Nephron (organoid): ENCODE results near the gene PPIH.
"Not testable (repeated sequence)": the region's sequence is repeated elsewhere in the genome, so short reads cannot be mapped to it uniquely, and the experiment has no call there.

Experiments
- H3K27ac Mint-ChIP-seq, 3 experiments: 2 replicates each; pipeline ENCODE4 v1.8.0; 2020; ENCODE audit warnings: mixed read lengths in 3 of 3, mild to moderate bottlenecking in 2 of 3, moderate library complexity in 1 of 3
- H3K27me3 Mint-ChIP-seq: 2 replicates; pipeline ENCODE4 v1.8.0; 2021; ENCODE audit warnings: low read depth, mild to moderate bottlenecking, moderate library complexity, mixed read lengths
- H3K36me3 Mint-ChIP-seq: 2 replicates; pipeline ENCODE4 v1.8.0; 2020; ENCODE audit warnings: low read depth, mixed read lengths
- H3K4me1 Mint-ChIP-seq: 2 replicates; pipeline ENCODE4 v1.8.0; 2020; ENCODE audit warnings: mixed read lengths
- H3K4me3 Mint-ChIP-seq, 3 experiments: 2 replicates each; pipeline ENCODE4 v1.8.0; 2020; ENCODE audit warnings: mild to moderate bottlenecking in 3 of 3, mixed read lengths in 3 of 3, moderate library complexity in 2 of 3
- H3K9me3 Mint-ChIP-seq: 2 replicates; pipeline ENCODE4 v1.8.0; 2020; ENCODE audit warnings: mixed read lengths
- TF ChIP-seq, protein P1 (sequence below), 3 experiments: fragments of 200-600 bp; sonication (generic); IDR thresholded peaks; one replicate each; pipeline ENCODE4 v1.5.0; 2021; ENCODE audit warnings: antibody characterized with exemption in 3 of 3; ENCODE audit not compliant: unreplicated experiment in 3 of 3

PPIH gene

DNA sequence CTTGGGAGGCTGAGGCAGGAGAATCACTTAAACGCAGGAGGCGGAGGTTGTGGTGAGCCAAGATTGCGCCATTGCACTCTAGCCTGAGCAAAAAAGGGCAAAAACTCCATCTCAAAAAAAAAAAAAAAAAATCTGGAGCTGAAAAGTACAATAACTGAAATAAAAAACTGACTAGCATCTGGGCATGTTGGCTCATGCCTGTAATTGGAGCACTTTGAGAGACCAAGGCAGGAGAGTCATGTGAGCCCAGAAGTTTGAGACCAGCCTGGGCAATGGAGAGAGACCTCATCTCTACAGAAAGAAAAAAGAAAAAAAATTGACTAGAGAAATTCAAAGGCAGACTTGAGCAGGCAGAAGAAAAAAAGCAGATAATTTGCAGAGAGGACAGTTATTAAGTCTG lies 63.7 kb downstream of the PPIH start:
- Mint-ChIP-seq H3K27me3 (peaks cover 4% of the 10 kb centered on the region), H3K4me3 (no peak overlapping the region), H3K36me3 (peaks cover 27% of the 10 kb centered on the region), H3K27ac (no peak overlapping the region), H3K9me3 (peaks cover 6% of the 10 kb centered on the region), H3K4me1 (no peaks in the 10 kb centered on the region)
- TF ChIP-seq, protein P1, sequence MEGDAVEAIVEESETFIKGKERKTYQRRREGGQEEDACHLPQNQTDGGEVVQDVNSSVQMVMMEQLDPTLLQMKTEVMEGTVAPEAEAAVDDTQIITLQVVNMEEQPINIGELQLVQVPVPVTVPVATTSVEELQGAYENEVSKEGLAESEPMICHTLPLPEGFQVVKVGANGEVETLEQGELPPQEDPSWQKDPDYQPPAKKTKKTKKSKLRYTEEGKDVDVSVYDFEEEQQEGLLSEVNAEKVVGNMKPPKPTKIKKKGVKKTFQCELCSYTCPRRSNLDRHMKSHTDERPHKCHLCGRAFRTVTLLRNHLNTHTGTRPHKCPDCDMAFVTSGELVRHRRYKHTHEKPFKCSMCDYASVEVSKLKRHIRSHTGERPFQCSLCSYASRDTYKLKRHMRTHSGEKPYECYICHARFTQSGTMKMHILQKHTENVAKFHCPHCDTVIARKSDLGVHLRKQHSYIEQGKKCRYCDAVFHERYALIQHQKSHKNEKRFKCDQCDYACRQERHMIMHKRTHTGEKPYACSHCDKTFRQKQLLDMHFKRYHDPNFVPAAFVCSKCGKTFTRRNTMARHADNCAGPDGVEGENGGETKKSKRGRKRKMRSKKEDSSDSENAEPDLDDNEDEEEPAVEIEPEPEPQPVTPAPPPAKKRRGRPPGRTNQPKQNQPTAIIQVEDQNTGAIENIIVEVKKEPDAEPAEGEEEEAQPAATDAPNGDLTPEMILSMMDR (IDR thresholded peaks at IDR 0.05; ENCODE audit: unreplicated experiment in 3 of 3) = no peak

DNA sequence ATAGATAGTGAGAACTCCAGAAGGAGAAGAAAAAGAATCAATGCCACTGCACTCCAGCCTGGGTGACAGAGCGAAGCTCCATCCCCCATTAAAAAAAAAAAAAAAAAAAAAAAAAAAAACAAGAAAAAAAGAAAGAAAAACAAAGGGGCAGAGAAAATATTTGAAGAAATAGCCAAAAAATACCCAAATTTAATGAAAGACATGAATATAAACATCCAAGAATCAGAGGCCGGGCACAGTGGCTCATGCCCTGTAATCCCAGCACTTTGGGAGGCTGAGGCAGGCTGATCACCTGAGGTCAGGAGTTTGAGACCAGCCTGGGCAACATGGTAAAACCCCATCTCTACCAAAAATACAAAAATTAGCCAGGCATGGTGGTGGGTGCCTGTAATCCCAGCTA lies 64.2 kb downstream of the PPIH start:
- not testable (repeated sequence) for H3K4me1 Mint-ChIP-seq, H3K27me3 Mint-ChIP-seq, H3K9me3 Mint-ChIP-seq, H3K27ac Mint-ChIP-seq, H3K4me3 Mint-ChIP-seq
- H3K36me3 Mint-ChIP-seq = peaks cover 22% of the 10 kb centered on the region

- Mint-ChIP-seq H3K9me3 (peaks cover 6% of the 10 kb centered on the region), H3K27me3 (peaks cover 4% of the 10 kb centered on the region), H3K4me3 (no peak overlapping the region), H3K4me1 (no peaks in the 10 kb centered on the region), H3K27ac (no peak overlapping the region), H3K36me3 (peaks cover 13% of the 10 kb centered on the region)
- TF ChIP-seq, protein P1 (IDR thresholded peaks at IDR 0.05; ENCODE audit: unreplicated experiment in 3 of 3) = no peak
These were observed 65.3 kb downstream of the PPIH start for GRCh38 chr1:42723511-42723910.

GRCh38 chr1:42725820-42726219 lies 67.6 kb downstream of the PPIH start:
- H3K4me3 Mint-ChIP-seq, H3K4me1 Mint-ChIP-seq, H3K36me3 Mint-ChIP-seq, H3K9me3 Mint-ChIP-seq, H3K27me3 Mint-ChIP-seq, H3K27ac Mint-ChIP-seq: not testable (repeated sequence)
